Subcutaneous abdominal adipose tissue (tissue), 5 donors: ENCODE measurements around the gene TMEM208.

ENCODE experiments used
- H3K27ac ChIP-seq: one replicate; pipeline ENCODE4 v1.7.0; 2013; ENCODE audit warnings: low read depth, mild to moderate bottlenecking, inconsistent platforms, low read length, moderate library complexity
- H3K27me3 ChIP-seq, 5 donors: one replicate each; pipeline ENCODE4 v1.7.0; 2013; ENCODE audit warnings: low read length in 5 of 5, inconsistent platforms in 1 of 5; ENCODE audit not compliant: control insufficient read depth in 5 of 5, insufficient read depth in 4 of 5
- H3K36me3 ChIP-seq, 5 donors: one replicate each; pipeline ENCODE4 v1.7.0; 2013; ENCODE audit warnings: low read length in 5 of 5; ENCODE audit not compliant: control insufficient read depth in 5 of 5, insufficient read depth in 5 of 5
- H3K4me1 ChIP-seq, 5 donors: one replicate each; pipeline ENCODE4 v1.7.0; 2013; ENCODE audit warnings: low read length in 5 of 5, mild to moderate bottlenecking in 3 of 5, moderate library complexity in 1 of 5; ENCODE audit not compliant: control insufficient read depth in 5 of 5, insufficient read depth in 5 of 5
- H3K4me3 ChIP-seq, 5 donors: one replicate each; pipeline ENCODE4 v1.7.0; 2013; ENCODE audit warnings: low read length in 5 of 5, low read depth in 1 of 5
- H3K9ac ChIP-seq, 5 donors: one replicate each; pipeline ENCODE4 v1.7.0; 2013; ENCODE audit warnings: low read length in 5 of 5, mild to moderate bottlenecking in 4 of 5, moderate library complexity in 3 of 5
- H3K9me3 ChIP-seq, 5 donors: one replicate each; pipeline ENCODE4 v1.7.0; 2013; ENCODE audit warnings: low read length in 5 of 5; ENCODE audit not compliant: control insufficient read depth in 5 of 5
- donor health status: healthy.
- donor health status: healthy.
- donor health status: healthy.
- donor health status: healthy.
- donor health status: healthy.

TMEM208 gene

DNA sequence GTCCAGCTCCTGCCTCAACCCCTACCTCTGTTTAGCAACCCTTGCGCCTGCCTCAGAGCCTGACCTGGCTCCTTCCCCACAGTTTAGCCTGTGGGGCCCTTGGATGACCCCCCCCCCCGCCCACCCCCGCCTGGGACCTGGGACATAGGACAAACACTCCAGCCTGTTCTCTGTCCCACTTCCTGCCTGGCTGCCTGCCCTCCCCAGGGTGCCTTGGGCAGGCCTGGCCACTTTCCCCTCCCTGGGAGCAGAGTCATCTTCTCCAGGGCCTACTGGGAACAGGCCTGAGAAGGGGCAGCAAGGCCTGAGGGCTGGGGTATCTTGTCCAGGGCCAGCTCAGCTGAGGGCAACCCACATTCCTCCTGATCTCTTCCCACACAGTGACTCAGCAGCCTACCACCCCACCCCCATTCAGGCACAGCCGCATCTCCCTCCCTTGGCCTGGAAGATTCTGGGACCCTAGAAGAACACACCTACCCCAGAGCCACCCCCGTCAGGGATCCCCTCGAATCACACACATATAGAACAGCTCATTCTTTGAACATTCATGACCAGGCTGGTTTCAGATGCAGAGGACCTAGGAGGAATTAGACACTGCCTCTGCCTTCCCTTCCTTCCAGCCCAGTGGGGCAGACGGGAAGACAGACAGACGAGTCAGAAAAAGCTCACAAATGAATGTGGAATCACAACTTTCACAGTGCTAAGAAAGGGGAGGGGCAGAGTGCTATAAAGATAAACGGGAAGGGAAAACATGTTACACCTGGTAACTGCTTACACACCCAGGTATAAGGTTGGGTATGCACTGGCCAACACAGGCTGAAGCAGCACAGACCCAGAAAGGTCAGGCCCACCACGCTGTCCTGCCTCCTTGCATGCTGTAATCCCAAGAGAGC lies 14.3 kb downstream of the TMEM208 start:
- Histone ChIP-seq H3K9ac (peak overlapping the region in 4 of 5 donors; percentile 4 to 84 (median 40)), H3K4me3 (no peak overlapping the region), H3K36me3 (peaks cover 0 to 38% (median 34%) of the 10 kb centered on the region in 5 donors), H3K9me3 (no peaks in the 10 kb centered on the region), H3K27me3 (no peaks in the 10 kb centered on the region), H3K27ac (peak overlapping the region; percentile 89), H3K4me1 (peaks cover 31 to 69% (median 61%) of the 10 kb centered on the region in 5 donors)

DNA sequence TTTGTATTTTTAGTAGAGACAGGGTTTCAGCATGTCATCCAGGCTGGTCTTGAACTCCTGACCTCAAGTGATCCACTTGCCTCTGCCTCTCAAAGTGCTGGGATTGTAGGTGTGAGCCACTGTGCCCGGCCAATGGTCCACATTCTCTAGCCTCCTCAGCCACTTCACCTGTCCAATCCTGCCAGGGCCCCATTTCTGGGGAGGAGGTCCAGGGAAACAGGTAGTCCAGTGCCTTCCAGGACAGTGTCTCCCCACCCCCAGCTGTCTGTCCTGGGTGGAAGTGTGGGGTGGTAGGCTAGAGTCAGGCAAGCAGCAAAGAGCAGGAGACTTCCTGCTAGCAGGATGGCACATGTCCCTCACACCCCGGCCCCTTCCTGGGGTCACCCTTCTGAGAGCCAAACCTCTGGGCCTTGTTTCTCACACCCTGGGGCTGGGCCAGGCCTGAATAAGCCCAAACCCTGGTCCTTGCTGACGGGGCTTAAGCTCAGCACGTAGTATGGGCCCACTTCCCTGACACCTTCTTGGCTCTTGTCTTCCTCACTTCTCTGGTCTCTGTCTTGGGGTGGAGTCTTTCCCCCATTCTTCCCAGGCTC lies 15.3 kb downstream of the TMEM208 start:
- peaks cover 31 to 78% (median 65%) of the 10 kb centered on the region in 5 donors for H3K4me1 ChIP-seq

GRCh38 chr16:67243481-67243880 lies 16.6 kb downstream of the TMEM208 start:
- Histone ChIP-seq H3K9me3 (no peaks in the 10 kb centered on the region), H3K27ac (peak overlapping the region; percentile 97), H3K4me3 (peak overlapping the region in 3 of 5 donors; percentile 12 to 44 (median 25)), H3K9ac (peak overlapping the region in 4 of 5 donors; percentile 35 to 62 (median 60)), H3K36me3 (peaks cover 0 to 17% (median 14%) of the 10 kb centered on the region in 5 donors), H3K4me1 (peaks cover 37 to 89% (median 76%) of the 10 kb centered on the region in 5 donors), H3K27me3 (no peaks in the 10 kb centered on the region)

More for the DNA sequence above, 15.3 kb downstream of the TMEM208 start:
- H3K9ac ChIP-seq, result peak overlapping the region in 2 of 5 donors; percentile 15 to 48
- H3K27ac ChIP-seq, result peak overlapping the region; percentile 89
- peaks cover 0 to 29% (median 27%) of the 10 kb centered on the region in 5 donors for H3K36me3 ChIP-seq
- no peaks in the 10 kb centered on the region for H3K9me3 ChIP-seq
- H3K4me3 ChIP-seq, result no peak overlapping the region
- no peaks in the 10 kb centered on the region for H3K27me3 ChIP-seq

DNA sequence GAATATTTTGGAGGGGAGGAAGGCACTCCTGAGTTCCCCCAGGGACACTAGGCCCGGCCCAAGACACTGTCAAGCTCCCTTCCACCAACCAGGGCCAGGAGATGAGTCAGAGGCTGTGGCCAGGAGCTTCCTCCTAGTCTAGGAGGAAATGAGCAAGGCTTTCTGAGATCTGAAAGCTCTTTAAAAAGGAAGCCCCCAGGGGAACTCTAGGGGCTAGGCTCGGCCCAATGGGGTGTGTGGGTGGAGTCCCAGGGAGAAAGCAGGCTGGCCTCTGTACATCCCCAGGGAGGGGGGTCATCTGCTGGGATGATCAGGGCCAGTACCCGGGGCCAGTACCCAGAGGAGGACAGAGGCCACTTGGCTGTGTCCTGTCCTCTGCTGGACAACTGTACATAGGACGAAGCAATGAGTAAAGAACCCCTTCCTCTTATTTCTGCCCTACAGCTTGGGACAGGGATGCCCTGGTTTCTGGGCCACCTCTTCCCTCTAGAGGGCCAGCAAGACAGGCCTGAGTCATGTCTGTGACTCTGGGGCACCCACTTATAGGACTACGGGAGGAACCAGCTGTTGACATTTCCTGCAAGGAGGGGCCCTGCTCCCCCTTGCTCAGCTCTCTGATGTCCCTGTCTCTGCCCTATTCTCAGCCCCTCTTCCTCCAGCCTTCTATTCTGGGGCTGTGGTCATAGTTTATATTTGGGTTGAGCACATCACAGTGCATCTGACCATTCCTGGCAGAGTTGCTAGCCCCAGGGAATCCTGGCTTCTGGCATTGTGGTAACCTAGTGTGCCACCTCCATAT lies 17.7 kb downstream of the TMEM208 start:
- H3K4me1 ChIP-seq, result peaks cover 37 to 95% (median 87%) of the 10 kb centered on the region in 5 donors
- no peaks in the 10 kb centered on the region for H3K9me3 ChIP-seq
- H3K27me3 ChIP-seq, result peaks cover 0 to 4% (median 0%) of the 10 kb centered on the region in 5 donors
- H3K9ac ChIP-seq, result peak overlapping the region in 4 of 5 donors; percentile 48 to 75 (median 62)
- H3K36me3 ChIP-seq, result peaks cover 0 to 6% (median 3%) of the 10 kb centered on the region in 5 donors
- peak overlapping the region in 4 of 5 donors; percentile 29 to 91 (median 80) for H3K4me3 ChIP-seq
- H3K27ac ChIP-seq, result peak overlapping the region; percentile 97

- H3K27me3 ChIP-seq, result peaks cover 0 to 8% (median 0%) of the 10 kb centered on the region in 5 donors
- peaks cover 0 to 2% (median 0%) of the 10 kb centered on the region in 5 donors for H3K36me3 ChIP-seq
- H3K9me3 ChIP-seq, result no peaks in the 10 kb centered on the region
- peak overlapping the region; percentile 79 to 91 (median 85) for H3K4me3 ChIP-seq
- peaks cover 37 to 89% (median 86%) of the 10 kb centered on the region in 5 donors for H3K4me1 ChIP-seq
- peak overlapping the region in 4 of 5 donors; percentile 48 to 83 (median 50) for H3K9ac ChIP-seq
- peak overlapping the region; percentile 97 for H3K27ac ChIP-seq
Observed at GRCh38 chr16:67245186-67245585, 18.3 kb downstream of the TMEM208 start.

- H3K27ac ChIP-seq, result peak overlapping the region; percentile 97
- peaks cover 0 to 1% (median 0%) of the 10 kb centered on the region in 5 donors for H3K36me3 ChIP-seq
- H3K9me3 ChIP-seq, result no peaks in the 10 kb centered on the region
- H3K27me3 ChIP-seq, result peaks cover 0 to 8% (median 0%) of the 10 kb centered on the region in 5 donors
- peak overlapping the region; percentile 26 to 83 (median 81) for H3K9ac ChIP-seq
- H3K4me3 ChIP-seq, result peak overlapping the region; percentile 79 to 91 (median 85)
- peaks cover 33 to 84% (median 81%) of the 10 kb centered on the region in 5 donors for H3K4me1 ChIP-seq
Observed at GRCh38 chr16:67245674-67246080, 18.7 kb downstream of the TMEM208 start.

GRCh38 chr16:67246081-67246755 lies 19.3 kb downstream of the TMEM208 start:
- H3K36me3 ChIP-seq, result no peaks in the 10 kb centered on the region
- peaks cover 30 to 79% (median 77%) of the 10 kb centered on the region in 5 donors for H3K4me1 ChIP-seq
- peak overlapping the region; percentile 48 to 83 (median 81) for H3K9ac ChIP-seq
- H3K9me3 ChIP-seq, result no peaks in the 10 kb centered on the region
- H3K4me3 ChIP-seq, result peak overlapping the region; percentile 79 to 91 (median 85)
- peaks cover 0 to 8% (median 0%) of the 10 kb centered on the region in 5 donors for H3K27me3 ChIP-seq
- H3K27ac ChIP-seq, result peak overlapping the region; percentile 97

- peak overlapping the region; percentile 97 for H3K27ac ChIP-seq
- peaks cover 28 to 73% (median 71%) of the 10 kb centered on the region in 5 donors for H3K4me1 ChIP-seq
- peaks cover 0 to 8% (median 0%) of the 10 kb centered on the region in 5 donors for H3K27me3 ChIP-seq
- no peaks in the 10 kb centered on the region for H3K9me3 ChIP-seq
- peak overlapping the region; percentile 48 to 83 (median 81) for H3K9ac ChIP-seq
- H3K4me3 ChIP-seq, result peak overlapping the region; percentile 62 to 91 (median 85)
- H3K36me3 ChIP-seq, result no peaks in the 10 kb centered on the region
Observed at GRCh38 chr16:67246756-67247191, 19.8 kb downstream of the TMEM208 start.
